Osteocyte (in vitro differentiated cells): Measurements from ENCODE around the gene SPATA12. TPM values are rescaled to one million over a fixed set of nuclear protein-coding genes. Genes with fewer than 3 reads are reported as not detected.
A peak's percentile ranks its signal among the peaks of the same experiment; 100 is the strongest.

Experiments used
- DNase-seq: peaks from one replicate; pipeline ENCODE4 v3.0.0; 2021; ENCODE audit warnings: mixed read lengths; ENCODE audit not compliant: unreplicated experiment; ENCODE audit errors: extremely low spot score
- H3K27ac Mint-ChIP-seq: one replicate; pipeline ENCODE4 v1.8.0; 2021; ENCODE audit warnings: mild to moderate bottlenecking, mixed read lengths; ENCODE audit not compliant: unreplicated experiment
- H3K27me3 Mint-ChIP-seq: one replicate; pipeline ENCODE4 v1.8.0; 2021; ENCODE audit warnings: mixed read lengths; ENCODE audit not compliant: unreplicated experiment
- H3K36me3 Mint-ChIP-seq: one replicate; pipeline ENCODE4 v1.8.0; 2021; ENCODE audit warnings: mixed read lengths; ENCODE audit not compliant: unreplicated experiment
- H3K4me1 Mint-ChIP-seq: one replicate; pipeline ENCODE4 v1.8.0; 2021; ENCODE audit warnings: mixed read lengths; ENCODE audit not compliant: unreplicated experiment
- H3K4me3 Mint-ChIP-seq: one replicate; pipeline ENCODE4 v1.8.0; 2021; ENCODE audit warnings: mild to moderate bottlenecking, moderate library complexity, mixed read lengths; ENCODE audit not compliant: unreplicated experiment
- H3K9me3 Mint-ChIP-seq: one replicate; pipeline ENCODE4 v1.8.0; 2021; ENCODE audit warnings: mixed read lengths; ENCODE audit not compliant: unreplicated experiment
- CTCF ChIP-seq: fragments of 200-600 bp; sonication (generic); IDR thresholded peaks from 2 replicates; pipeline ENCODE4 v1.5.0; 2021; ENCODE audit warnings: antibody characterized with exemption, mild to moderate bottlenecking, moderate library complexity
- total RNA-seq: library from RNA; stranded (reverse); gene quantifications from 2 replicates; pipeline ENCODE4 v1.2.1, GENCODE V29; 2021

SPATA12 gene
- total RNA-seq, 1 donor from 2014 or later = not detected

GRCh38 chr3:57112206-57112605, 51.7 kb downstream of the SPATA12 start:
- Mint-ChIP-seq H3K9me3 (no peaks in the 10 kb centered on the region), H3K4me3 (no peak overlapping the region), H3K4me1 (peaks cover 3% of the 10 kb centered on the region), H3K36me3 (no peaks in the 10 kb centered on the region), H3K27me3 (peaks cover 12% of the 10 kb centered on the region), H3K27ac (no peak overlapping the region)
- peak; percentile 37 for TF ChIP-seq CTCF
- DNase-seq = no peak

GRCh38 chr3:57116501-57116900, 56.0 kb downstream of the SPATA12 start:
- Mint-ChIP-seq H3K27me3 (no peaks in the 10 kb centered on the region), H3K36me3 (no peaks in the 10 kb centered on the region), H3K4me3 (no peak overlapping the region), H3K4me1 (no peaks in the 10 kb centered on the region), H3K9me3 (no peaks in the 10 kb centered on the region), H3K27ac (no peak overlapping the region)
- TF ChIP-seq CTCF = no peak
- DNase-seq = no peak

- DNase-seq = no peak
- H3K4me1 Mint-ChIP-seq = no peaks in the 10 kb centered on the region
- TF ChIP-seq CTCF = no peak
- no peaks in the 10 kb centered on the region for H3K27me3 Mint-ChIP-seq
- H3K4me3 Mint-ChIP-seq = no peak overlapping the region
- H3K9me3 Mint-ChIP-seq = no peaks in the 10 kb centered on the region
- H3K27ac Mint-ChIP-seq = no peak overlapping the region
- H3K36me3 Mint-ChIP-seq = no peaks in the 10 kb centered on the region
Observed at GRCh38 chr3:57118254-57118653, 57.8 kb downstream of the SPATA12 start.

GRCh38 chr3:57120040-57120439, 59.6 kb downstream of the SPATA12 start:
- no peak for TF ChIP-seq CTCF
- Mint-ChIP-seq H3K4me1 (no peaks in the 10 kb centered on the region), H3K36me3 (no peaks in the 10 kb centered on the region), H3K27me3 (no peaks in the 10 kb centered on the region), H3K4me3 (no peak overlapping the region), H3K9me3 (no peaks in the 10 kb centered on the region), H3K27ac (no peak overlapping the region)
- no peak for DNase-seq

GRCh38 chr3:57120451-57121174, 60.1 kb downstream of the SPATA12 start:
- DNase-seq = no peak
- H3K4me1 Mint-ChIP-seq = no peaks in the 10 kb centered on the region
- TF ChIP-seq CTCF = no peak
- H3K27ac Mint-ChIP-seq = no peak overlapping the region
- H3K9me3 Mint-ChIP-seq = no peaks in the 10 kb centered on the region
- no peaks in the 10 kb centered on the region for H3K27me3 Mint-ChIP-seq
- H3K4me3 Mint-ChIP-seq = no peak overlapping the region
- no peaks in the 10 kb centered on the region for H3K36me3 Mint-ChIP-seq

Other genes with a start within 250 kb of the SPATA12 start
- 2.9 and 3.9 TPM in 2 replicates for gene IL17RD, start 104.7 kb downstream of the SPATA12 start, total RNA-seq
- gene HESX1, start 139.3 kb downstream of the SPATA12 start, total RNA-seq = 1.3 and 2.0 TPM in 2 replicates
- 36.2 and 38.9 TPM in 2 replicates for gene APPL1, start 167.1 kb downstream of the SPATA12 start, total RNA-seq
- gene ASB14, start 232.0 kb downstream of the SPATA12 start, total RNA-seq = not detected in 2 replicates